ENCODE measurements around the gene SLC51A. TPM values are rescaled to one million over a fixed set of nuclear protein-coding genes. Genes with fewer than 3 reads are reported as not detected.

SLC51A gene
- total and polyA plus RNA-seq, 2 of the 8 experiments (the other 6 are each of a cell fraction or from before 2014, with no cell fraction given): 6.3 to 9.8 TPM

DNA sequence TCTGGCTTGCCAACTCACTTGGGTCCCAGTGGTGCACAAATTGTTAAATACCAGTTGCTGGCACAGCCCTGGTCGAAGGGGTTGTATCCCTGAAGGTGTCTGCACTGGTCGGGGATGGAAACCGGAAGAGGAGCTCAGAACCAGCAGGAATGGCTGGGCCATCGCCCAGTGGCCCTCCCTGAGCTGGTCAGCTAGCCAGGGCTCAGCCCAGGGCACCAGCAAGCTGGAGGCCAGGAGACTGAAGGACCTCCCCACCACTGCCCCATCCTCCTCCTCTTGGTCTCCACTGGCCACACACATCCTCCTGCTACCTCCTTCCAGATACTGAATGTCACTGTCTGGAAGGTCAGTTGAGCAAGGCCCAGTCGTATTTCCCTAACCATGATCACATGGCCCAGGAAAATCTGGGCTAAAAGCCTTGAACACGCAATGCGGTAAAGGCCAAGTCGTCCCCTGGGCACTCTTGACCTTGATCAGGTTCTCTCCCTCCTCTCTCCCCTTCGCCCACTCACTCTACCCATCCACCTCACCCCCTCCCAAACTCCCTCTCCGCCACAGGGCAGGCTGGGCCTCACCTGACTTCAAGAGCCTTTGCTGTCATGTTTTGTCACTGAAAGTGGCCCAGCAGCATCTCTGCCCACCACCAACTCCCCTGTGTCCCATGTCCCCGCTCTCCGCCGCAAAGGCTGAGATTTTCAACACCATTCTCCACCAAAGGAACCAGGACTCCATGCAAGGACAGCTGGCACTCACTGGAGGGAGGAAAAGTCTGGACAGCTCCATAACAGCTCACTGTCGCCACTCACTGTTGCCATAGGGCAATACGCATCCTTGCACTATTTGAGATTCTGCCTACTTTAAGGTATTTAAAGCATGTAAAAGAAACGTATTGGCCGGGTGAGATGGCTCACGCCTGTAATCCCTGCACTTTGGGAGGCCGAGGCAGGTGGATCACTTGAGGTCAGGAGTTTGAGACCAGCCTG is 17.3 kb upstream of the SLC51A start (continued):
- TF ChIP-seq, protein P1, sequence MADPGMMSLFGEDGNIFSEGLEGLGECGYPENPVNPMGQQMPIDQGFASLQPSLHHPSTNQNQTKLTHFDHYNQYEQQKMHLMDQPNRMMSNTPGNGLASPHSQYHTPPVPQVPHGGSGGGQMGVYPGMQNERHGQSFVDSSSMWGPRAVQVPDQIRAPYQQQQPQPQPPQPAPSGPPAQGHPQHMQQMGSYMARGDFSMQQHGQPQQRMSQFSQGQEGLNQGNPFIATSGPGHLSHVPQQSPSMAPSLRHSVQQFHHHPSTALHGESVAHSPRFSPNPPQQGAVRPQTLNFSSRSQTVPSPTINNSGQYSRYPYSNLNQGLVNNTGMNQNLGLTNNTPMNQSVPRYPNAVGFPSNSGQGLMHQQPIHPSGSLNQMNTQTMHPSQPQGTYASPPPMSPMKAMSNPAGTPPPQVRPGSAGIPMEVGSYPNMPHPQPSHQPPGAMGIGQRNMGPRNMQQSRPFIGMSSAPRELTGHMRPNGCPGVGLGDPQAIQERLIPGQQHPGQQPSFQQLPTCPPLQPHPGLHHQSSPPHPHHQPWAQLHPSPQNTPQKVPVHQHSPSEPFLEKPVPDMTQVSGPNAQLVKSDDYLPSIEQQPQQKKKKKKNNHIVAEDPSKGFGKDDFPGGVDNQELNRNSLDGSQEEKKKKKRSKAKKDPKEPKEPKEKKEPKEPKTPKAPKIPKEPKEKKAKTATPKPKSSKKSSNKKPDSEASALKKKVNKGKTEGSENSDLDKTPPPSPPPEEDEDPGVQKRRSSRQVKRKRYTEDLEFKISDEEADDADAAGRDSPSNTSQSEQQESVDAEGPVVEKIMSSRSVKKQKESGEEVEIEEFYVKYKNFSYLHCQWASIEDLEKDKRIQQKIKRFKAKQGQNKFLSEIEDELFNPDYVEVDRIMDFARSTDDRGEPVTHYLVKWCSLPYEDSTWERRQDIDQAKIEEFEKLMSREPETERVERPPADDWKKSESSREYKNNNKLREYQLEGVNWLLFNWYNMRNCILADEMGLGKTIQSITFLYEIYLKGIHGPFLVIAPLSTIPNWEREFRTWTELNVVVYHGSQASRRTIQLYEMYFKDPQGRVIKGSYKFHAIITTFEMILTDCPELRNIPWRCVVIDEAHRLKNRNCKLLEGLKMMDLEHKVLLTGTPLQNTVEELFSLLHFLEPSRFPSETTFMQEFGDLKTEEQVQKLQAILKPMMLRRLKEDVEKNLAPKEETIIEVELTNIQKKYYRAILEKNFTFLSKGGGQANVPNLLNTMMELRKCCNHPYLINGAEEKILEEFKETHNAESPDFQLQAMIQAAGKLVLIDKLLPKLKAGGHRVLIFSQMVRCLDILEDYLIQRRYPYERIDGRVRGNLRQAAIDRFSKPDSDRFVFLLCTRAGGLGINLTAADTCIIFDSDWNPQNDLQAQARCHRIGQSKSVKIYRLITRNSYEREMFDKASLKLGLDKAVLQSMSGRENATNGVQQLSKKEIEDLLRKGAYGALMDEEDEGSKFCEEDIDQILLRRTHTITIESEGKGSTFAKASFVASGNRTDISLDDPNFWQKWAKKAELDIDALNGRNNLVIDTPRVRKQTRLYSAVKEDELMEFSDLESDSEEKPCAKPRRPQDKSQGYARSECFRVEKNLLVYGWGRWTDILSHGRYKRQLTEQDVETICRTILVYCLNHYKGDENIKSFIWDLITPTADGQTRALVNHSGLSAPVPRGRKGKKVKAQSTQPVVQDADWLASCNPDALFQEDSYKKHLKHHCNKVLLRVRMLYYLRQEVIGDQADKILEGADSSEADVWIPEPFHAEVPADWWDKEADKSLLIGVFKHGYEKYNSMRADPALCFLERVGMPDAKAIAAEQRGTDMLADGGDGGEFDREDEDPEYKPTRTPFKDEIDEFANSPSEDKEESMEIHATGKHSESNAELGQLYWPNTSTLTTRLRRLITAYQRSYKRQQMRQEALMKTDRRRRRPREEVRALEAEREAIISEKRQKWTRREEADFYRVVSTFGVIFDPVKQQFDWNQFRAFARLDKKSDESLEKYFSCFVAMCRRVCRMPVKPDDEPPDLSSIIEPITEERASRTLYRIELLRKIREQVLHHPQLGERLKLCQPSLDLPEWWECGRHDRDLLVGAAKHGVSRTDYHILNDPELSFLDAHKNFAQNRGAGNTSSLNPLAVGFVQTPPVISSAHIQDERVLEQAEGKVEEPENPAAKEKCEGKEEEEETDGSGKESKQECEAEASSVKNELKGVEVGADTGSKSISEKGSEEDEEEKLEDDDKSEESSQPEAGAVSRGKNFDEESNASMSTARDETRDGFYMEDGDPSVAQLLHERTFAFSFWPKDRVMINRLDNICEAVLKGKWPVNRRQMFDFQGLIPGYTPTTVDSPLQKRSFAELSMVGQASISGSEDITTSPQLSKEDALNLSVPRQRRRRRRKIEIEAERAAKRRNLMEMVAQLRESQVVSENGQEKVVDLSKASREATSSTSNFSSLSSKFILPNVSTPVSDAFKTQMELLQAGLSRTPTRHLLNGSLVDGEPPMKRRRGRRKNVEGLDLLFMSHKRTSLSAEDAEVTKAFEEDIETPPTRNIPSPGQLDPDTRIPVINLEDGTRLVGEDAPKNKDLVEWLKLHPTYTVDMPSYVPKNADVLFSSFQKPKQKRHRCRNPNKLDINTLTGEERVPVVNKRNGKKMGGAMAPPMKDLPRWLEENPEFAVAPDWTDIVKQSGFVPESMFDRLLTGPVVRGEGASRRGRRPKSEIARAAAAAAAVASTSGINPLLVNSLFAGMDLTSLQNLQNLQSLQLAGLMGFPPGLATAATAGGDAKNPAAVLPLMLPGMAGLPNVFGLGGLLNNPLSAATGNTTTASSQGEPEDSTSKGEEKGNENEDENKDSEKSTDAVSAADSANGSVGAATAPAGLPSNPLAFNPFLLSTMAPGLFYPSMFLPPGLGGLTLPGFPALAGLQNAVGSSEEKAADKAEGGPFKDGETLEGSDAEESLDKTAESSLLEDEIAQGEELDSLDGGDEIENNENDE (IDR thresholded peaks at IDR 0.05; ENCODE audit: insufficient replicate concordance, low read length): no peak
- TF ChIP-seq CTBP2 (IDR thresholded peaks at IDR 0.05; ENCODE audit: borderline replicate concordance, insufficient read depth, insufficient read length, low read length): no peak
- TF ChIP-seq CBX8 (IDR thresholded peaks at IDR 0.05; ENCODE audit: borderline replicate concordance, low read depth, low read length): no peak
- TF ChIP-seq RAD21 (IDR thresholded peaks at IDR 0.05 in 1 of 2, conservative IDR thresholded peaks at IDR 0.05 in 1 of 2; ENCODE audit: low read depth in 2 of 2, low read length in 2 of 2): peak; percentile 66 to 70
